ENCODE results near the gene SSBP3. TPM values are rescaled to one million over a fixed set of nuclear protein-coding genes. Genes with fewer than 3 reads are reported as not detected.

SSBP3 gene
- total and polyA plus RNA-seq, 9 of the 15 experiments (the other 6 are each of a cell fraction or from before 2014, with no cell fraction given), result 8.7 to 108 (median 33.8) TPM

DNA sequence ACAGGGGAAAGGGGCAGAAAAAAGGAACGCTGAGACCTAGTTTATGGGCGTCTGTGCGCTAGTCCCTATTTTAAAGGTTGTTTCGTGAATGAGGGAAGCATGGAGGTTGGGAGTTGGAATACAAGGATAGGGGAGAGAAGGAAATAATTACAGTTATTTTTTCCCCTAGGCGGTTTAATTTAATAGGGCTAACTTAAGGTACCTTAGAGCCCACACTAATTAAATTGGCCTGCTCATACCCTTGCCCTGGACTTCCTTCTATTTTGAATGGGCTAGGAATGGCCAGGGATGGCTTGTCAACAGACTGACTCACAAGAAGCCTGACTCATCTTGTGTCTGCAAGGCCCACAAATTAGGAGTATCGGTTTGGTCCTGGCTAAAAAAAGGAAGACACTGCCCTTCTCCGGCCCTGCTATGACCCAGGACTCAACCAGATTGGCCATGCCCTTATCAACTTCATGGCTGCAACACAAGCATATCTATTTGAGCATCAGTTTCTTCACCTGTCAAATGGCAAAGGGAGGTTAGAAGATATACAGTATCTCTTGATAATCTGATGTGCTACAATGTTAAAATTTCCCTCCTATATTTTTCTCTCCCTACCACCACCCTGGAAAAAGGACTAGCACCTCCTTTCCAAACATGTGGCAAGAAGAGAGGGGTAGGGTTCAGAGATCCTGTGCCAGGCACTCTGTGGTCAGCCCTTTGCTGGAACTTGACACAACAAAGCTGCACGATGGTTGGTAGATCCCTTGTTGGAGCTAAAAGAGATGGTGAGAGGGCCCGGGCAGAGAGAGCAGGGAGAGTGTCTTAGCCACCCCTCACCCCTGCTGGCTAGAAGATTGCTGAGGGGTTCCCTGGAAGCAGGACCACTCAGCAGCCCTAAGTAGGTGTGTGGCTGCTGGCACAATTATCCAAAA is 2.2 kb upstream of the SSBP3 start (continued):
- no peak for TF ChIP-seq POLR2AphosphoS2 (IDR thresholded peaks at IDR 0.05; ENCODE audit: low read length)
- TF ChIP-seq, protein P1, sequence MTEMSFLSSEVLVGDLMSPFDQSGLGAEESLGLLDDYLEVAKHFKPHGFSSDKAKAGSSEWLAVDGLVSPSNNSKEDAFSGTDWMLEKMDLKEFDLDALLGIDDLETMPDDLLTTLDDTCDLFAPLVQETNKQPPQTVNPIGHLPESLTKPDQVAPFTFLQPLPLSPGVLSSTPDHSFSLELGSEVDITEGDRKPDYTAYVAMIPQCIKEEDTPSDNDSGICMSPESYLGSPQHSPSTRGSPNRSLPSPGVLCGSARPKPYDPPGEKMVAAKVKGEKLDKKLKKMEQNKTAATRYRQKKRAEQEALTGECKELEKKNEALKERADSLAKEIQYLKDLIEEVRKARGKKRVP (CRISPR knock-in tag; IDR thresholded peaks at IDR 0.05), result no peak; the same call in 1 of the 2 replicates
- TF ChIP-seq ZNF282 (CRISPR knock-in tag; IDR thresholded peaks at IDR 0.05), result no peak
- TF ChIP-seq DIDO1 (tag; IDR thresholded peaks at IDR 0.05; ENCODE audit: low read depth), result no peak
- no peak for TF ChIP-seq HNRNPH1 (optimal IDR thresholded peaks at IDR 0.05; ENCODE audit: low read depth, low read length)
- TF ChIP-seq STAG1 (CRISPR knock-in tag; IDR thresholded peaks at IDR 0.05; ENCODE audit: borderline replicate concordance), result no peak
- peak; percentile 59 for TF ChIP-seq MBD2 (IDR thresholded peaks at IDR 0.05; ENCODE audit: borderline replicate concordance, low read depth)
- peak; percentile 68 for TF ChIP-seq DMBX1 (CRISPR knock-in tag; IDR thresholded peaks at IDR 0.05; ENCODE audit: borderline replicate concordance)
- peak; percentile 11 for TF ChIP-seq RBBP5 (IDR thresholded peaks at IDR 0.05; ENCODE audit: borderline replicate concordance, insufficient read depth, low read length, poor library complexity, severe bottlenecking)
- TF ChIP-seq, protein P2, sequence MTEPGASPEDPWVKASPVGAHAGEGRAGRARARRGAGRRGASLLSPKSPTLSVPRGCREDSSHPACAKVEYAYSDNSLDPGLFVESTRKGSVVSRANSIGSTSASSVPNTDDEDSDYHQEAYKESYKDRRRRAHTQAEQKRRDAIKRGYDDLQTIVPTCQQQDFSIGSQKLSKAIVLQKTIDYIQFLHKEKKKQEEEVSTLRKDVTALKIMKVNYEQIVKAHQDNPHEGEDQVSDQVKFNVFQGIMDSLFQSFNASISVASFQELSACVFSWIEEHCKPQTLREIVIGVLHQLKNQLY (CRISPR knock-in tag; conservative IDR thresholded peaks at IDR 0.05), result 0 out of 4 replicates have a peak, but pooled peaks of 1 of the 2 experiments have one; percentile 34
- 0 out of 2 replicates have a peak, but pooled peaks have one; percentile 18 for TF ChIP-seq GATAD2A (IDR thresholded peaks at IDR 0.05)
- TF ChIP-seq ZNF76 (CRISPR knock-in tag; IDR thresholded peaks at IDR 0.05; ENCODE audit: borderline replicate concordance), result no peak; the same call in 1 of the 2 replicates
- peak; percentile 87 for TF ChIP-seq SMARCE1 (IDR thresholded peaks at IDR 0.05)
- peak; percentile 63 to 76; a peak in 2 of 4 replicates for TF ChIP-seq FOXK2 (conservative IDR thresholded peaks at IDR 0.05 in 1 of 2, IDR thresholded peaks at IDR 0.05 in 1 of 2; ENCODE audit: low read depth in 2 of 2)
- TF ChIP-seq, protein P3, sequence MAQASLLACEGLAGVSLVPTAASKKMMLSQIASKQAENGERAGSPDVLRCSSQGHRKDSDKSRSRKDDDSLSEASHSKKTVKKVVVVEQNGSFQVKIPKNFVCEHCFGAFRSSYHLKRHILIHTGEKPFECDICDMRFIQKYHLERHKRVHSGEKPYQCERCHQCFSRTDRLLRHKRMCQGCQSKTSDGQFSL (CRISPR knock-in tag; IDR thresholded peaks at IDR 0.05), result no peak
- TF ChIP-seq, protein P3 (tag; IDR thresholded peaks at IDR 0.05), result peak in 1 of 2 experiments; percentile 12; a peak in 1 of 4 replicates
- no peak for TF ChIP-seq SAFB2 (IDR thresholded peaks at IDR 0.05; ENCODE audit: borderline replicate concordance, low read depth, low read length, severe bottlenecking)
- TF ChIP-seq HLTF (IDR thresholded peaks at IDR 0.05), result no peak
- no peak for TF ChIP-seq SAP30 (IDR thresholded peaks at IDR 0.05; ENCODE audit: borderline replicate concordance, insufficient read depth, low read depth, low read length, poor library complexity, severe bottlenecking)
- peak; percentile 83 for TF ChIP-seq ARID1B (IDR thresholded peaks at IDR 0.05)
- TF ChIP-seq FOXM1 (IDR thresholded peaks at IDR 0.05; ENCODE audit: low read depth), result no peak
- TF ChIP-seq FOXM1 (CRISPR knock-in tag; IDR thresholded peaks at IDR 0.05; ENCODE audit: low read depth), result 0 out of 2 replicates have a peak, but pooled peaks have one; percentile 8
